Ovary (tissue), 1 donor: ENCODE data around the gene VPS26A.

Experiments used
- EP300 ChIP-seq: sonication (generic); formaldehyde crosslinking; IDR thresholded peaks from one replicate; pipeline ENCODE4 v1.6.1; 2017; ENCODE audit warnings: antibody characterized with exemption
- POLR2A ChIP-seq: fragments of 450-650 bp; IDR thresholded peaks from one replicate; pipeline ENCODE4 v1.6.1; 2017; ENCODE audit warnings: antibody characterized with exemption, mild to moderate bottlenecking, moderate library complexity

DNA sequence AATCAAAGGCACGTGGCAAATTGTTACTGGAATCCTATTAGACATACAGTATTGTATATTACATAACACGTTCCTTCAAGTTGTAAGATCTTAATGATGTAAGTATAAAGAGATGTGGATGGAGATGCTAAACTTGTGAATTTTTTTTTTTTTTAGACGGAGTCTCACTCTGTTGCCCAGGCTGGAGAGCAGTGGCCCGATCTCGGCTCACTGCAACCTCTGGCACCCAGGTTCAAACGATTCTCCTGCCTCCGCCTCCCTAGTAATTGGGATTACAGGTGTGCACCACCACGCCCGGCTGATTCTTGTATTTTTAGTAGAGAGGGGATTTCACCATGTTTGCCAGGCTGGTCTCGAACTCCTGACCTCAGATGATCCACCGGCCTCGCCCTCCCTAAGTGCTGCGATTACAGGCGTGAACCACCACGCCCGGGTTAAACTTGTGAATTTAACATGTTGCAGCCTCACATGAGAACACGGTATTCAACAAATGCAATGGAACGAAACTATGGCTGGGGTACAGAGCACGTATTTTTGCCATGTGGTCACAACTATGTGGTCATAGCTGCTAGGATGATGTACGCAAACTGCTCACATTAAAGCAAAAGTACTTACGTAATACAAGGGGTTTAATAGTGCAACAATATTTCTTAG, 55.2 kb downstream of the VPS26A start:
- TF ChIP-seq EP300 (no peak), POLR2A (no peak)
